HG02840 (cell line): ENCODE measurements around the gene ADPRS.

Experiments
- ATAC-seq: cut with Tn5 transposase; IDR thresholded peaks from one replicate; pipeline ENCODE4 v1.9.1; 2021; ENCODE audit warnings: mild to moderate bottlenecking, moderate library complexity, moderate number of reproducible peaks; ENCODE audit not compliant: unreplicated experiment, low FRiP score

Gene ADPRS

GRCh38 chr1:36128126-36128904 is 39.6 kb downstream of the ADPRS start:
- no peak for ATAC-seq

DNA sequence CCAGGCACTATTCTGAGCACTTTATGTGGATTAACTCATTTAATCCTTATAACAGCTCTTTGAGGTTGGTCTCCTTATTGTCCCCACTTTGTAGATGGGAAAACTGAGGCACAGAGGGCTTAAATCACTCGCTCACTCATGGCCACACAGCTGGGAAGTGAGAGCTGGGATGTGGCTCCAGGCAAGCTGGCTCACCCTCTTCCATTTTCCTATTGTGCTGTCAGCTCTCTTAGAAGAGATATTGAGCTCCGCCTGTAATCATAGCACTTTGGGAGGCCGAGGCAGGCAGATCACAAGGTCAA is 40.2 kb downstream of the ADPRS start:
- no peak for ATAC-seq

DNA sequence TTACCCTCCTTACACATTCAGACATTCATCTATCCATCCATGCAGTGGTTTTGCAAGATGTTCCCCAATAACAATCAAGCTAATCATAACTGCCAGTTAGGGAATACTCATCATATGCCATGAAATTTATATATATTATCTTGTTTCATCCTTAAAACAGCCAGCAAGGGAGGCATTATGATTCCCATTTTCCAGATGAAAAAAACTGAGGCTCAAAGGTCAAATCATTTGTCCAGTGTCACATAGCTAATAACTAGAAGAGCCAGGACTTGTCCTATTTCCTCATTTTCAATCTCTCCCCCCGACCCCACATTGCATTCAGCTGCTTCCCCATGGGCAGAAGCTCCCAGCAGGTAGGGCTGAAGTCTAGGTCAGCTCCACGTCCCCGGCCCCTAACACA is 43.3 kb downstream of the ADPRS start:
- ATAC-seq = no peak

- ATAC-seq = no peak
Observed at GRCh38 chr1:36133484-36133883, 44.8 kb downstream of the ADPRS start.

DNA sequence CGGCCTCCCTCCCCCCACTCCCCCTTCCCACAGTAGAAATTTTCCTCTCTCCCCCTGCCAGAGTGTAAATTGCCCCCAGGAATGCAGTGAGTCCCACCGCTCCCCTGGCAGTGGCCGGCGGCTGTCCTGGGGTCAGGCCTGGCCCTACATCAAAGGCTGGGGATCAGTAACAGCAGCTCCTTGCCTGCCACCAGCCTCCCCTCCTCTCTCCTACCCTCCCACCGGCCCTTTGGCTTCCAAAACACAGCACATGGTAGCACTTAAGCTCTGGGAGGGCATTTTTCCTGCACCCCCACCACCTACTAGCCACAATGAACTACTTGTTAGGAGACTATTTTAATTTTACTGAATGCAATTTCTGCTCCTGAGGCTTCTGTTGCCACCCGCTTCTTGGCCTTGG is 45.3 kb downstream of the ADPRS start:
- ATAC-seq = no peak

- no peak for ATAC-seq
Observed at GRCh38 chr1:36134505-36135329, 46.0 kb downstream of the ADPRS start.

DNA sequence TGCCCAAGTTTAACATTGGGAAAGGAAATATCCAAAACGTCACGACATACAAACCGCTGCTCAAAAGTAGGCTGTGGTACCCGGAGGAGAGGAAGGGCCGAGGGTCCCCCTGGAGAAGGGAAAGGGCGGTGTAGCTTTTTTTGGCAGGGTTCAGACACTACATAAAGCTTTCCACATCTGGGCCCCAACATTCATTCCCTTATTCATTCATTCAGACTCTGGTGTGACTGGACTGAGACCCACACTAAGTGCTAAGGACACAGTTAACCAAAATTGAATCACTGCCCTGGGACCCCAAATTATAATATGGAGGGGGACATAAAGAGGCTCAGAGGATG is 46.6 kb downstream of the ADPRS start:
- ATAC-seq = no peak

DNA sequence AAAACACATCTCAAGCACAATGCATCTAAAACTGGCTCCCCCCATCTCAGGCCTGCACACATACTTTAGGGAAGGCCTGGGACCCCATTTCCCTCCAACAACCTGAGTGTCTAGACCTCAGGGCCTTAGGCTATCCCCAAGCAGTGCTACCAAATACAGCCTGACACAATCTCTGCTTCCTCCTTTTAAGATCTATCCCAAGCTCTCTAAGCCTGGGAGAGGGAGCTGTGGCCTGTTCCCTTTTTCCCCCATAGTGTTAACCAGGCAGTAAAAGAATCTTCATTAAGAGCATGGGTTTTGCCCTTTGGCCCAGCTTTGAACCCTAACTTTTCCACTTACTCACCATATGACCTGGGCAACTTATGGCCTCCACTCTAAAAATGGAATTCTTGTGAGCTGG is 47.1 kb downstream of the ADPRS start:
- no peak for ATAC-seq

DNA sequence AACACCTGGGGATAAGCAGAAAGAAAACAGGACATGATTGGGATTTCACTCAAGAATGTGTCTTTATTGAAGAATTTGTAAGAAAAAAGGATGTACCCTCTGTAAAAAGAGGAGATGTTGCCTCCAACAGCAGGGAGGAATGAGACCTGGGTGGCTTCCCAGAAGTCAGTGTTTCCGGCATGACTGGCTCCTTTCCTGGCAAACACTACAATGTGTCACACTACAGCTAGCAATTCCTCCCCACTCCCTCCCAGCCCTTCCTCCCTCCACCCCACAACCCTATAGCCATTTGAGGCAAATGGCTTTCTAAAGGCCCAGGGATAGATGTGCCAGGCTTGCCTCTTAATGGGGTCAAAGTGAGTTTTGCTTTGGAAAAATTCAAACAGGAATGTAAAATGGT is 47.8 kb downstream of the ADPRS start:
- ATAC-seq = no peak

DNA sequence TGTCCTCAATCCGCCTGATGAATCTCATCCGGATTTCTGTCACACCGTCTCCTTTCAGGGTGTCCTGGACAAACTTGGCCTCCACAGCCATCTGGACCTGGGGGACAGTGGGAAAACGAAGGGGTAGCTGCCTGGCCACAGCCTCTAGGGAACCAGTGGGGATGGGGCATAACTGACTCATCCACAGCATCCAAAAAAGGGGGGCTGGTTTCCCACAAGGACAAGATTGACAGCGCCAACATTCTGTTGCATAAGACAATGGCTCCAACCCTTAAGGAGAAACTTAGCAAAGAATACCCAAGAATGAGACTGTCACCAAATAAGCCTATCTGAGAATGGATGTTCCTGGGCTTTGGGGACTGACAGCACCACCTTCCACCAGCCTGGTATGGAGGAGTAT is 48.5 kb downstream of the ADPRS start:
- no peak for ATAC-seq

GRCh38 chr1:36137776-36138175 is 49.1 kb downstream of the ADPRS start:
- no peak for ATAC-seq

GRCh38 chr1:36139521-36139920 is 50.8 kb downstream of the ADPRS start:
- ATAC-seq = no peak

DNA sequence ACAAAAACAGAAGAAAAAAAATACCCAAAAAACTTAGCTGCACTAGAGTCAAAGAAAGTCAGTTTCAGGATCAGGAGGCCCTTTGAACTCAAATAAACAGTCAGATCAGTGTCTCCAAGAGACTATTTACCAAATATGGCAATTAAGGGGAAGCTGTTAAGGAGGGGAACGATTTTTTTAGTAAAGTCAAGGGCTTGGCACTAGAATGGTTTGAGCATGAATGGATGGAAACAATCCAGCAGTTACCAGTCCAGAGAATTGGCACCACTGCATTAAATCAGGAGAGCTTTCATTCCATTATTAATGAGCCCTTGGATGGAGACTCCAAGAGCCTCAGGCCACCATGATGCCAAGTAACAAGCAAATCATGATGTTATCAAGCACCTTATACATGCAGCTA is 53.4 kb downstream of the ADPRS start:
- no peak for ATAC-seq

DNA sequence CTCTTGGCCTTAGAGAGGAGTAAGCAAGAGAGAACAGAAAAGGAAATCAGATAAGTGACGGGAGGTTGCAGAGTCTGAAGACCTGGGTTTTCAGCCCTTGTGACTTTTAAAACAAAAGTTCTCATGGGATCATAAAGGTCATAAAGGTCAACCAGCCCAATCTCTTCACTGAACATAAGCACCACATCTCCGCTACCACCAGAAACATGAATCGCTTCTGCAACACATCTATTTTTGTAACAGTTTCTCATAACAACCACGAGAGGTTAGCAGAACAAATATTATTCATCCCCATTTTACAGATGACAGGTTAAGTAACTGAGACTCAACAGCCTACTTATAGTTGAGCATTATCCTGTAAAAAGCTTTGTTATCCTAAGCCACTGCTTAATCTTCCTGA is 54.7 kb downstream of the ADPRS start:
- ATAC-seq = no peak
